Right cardiac atrium (tissue), 5 donors: ENCODE data around the gene B4GALT2. TPM values are rescaled to one million over a fixed set of nuclear protein-coding genes. Genes with fewer than 3 reads are reported as not detected.

Experiments used
- ATAC-seq, 2 donors: fragments of 200-7000 bp; cut with Tn5 transposase; one replicate each; pipeline versions ENCODE4 v1.8.0 to v1.9.1; 2020; ENCODE audit warnings: moderate library complexity in 2 of 2, mild to moderate bottlenecking in 1 of 2
- DNase-seq, 3 donors: peaks; one replicate each; pipeline ENCODE4 v3.0.0-alpha.2; 2020
- H3K27ac ChIP-seq: one replicate; pipeline ENCODE4 v1.5.1; 2013; ENCODE audit warnings: mild to moderate bottlenecking, low read length, control low read depth, moderate library complexity
- H3K27me3 ChIP-seq: one replicate; pipeline ENCODE4 v1.6.1; 2013; ENCODE audit not compliant: control insufficient read depth, insufficient read depth
- H3K4me1 ChIP-seq: one replicate; pipeline ENCODE4 v1.6.1; 2013; ENCODE audit warnings: low read length; ENCODE audit not compliant: control insufficient read depth, insufficient read depth
- H3K4me3 ChIP-seq: one replicate; pipeline ENCODE4 v1.5.1; 2013; ENCODE audit warnings: low read length, control low read depth
- H3K9me3 ChIP-seq: one replicate; pipeline ENCODE4 v1.6.1; 2013; ENCODE audit warnings: low read length; ENCODE audit not compliant: control insufficient read depth
- WGBS: extraction: QIAGEN DNeasy Blood & Tissue Kit; methylation state at CpG from one replicate; pipeline ENCODE4 v1.1.7; 2013; 5-methylcytosine and 5-hydroxymethylcytosine counted together
- intact Hi-C, 4 donors: fragments of 100-400 bp; cut with DNase I; formaldehyde crosslinking; loops; one replicate each; pipeline versions ENCODE4 v1.11.0 to v1.14.0; 2022 to 2023
- polyA plus RNA-seq: library from polyadenylated mRNA; stranded (reverse); fragments of 200-250 nt; gene quantifications from one replicate; pipeline ENCODE4 v1.2.3, GENCODE V29; 2013
- total RNA-seq, 4 donors: library from RNA; stranded (reverse); fragmentation: NEBNext Ultra II Directional; extraction: Animal tissue kit (Norgen Biotek cat#: 25700); gene quantifications; one replicate each; pipeline ENCODE4 v1.2.1, GENCODE V29; 2021
- donor health status: healthy with polysubstance abuse.
- donor health status: DM: no; HTN: yes; CAD: no.
- donor health status: DM: no; HTN: no; CAD: no.
- donor health status: DM: no; HTN: yes; CAD: no; lungs with severe emphysema.
- donor health status: DM: yes; HTN: yes; CAD: no.

Gene B4GALT2
- total and polyA plus RNA-seq, 5 donors, result 29.3 to 39.1 (median 34.4) TPM

DNA sequence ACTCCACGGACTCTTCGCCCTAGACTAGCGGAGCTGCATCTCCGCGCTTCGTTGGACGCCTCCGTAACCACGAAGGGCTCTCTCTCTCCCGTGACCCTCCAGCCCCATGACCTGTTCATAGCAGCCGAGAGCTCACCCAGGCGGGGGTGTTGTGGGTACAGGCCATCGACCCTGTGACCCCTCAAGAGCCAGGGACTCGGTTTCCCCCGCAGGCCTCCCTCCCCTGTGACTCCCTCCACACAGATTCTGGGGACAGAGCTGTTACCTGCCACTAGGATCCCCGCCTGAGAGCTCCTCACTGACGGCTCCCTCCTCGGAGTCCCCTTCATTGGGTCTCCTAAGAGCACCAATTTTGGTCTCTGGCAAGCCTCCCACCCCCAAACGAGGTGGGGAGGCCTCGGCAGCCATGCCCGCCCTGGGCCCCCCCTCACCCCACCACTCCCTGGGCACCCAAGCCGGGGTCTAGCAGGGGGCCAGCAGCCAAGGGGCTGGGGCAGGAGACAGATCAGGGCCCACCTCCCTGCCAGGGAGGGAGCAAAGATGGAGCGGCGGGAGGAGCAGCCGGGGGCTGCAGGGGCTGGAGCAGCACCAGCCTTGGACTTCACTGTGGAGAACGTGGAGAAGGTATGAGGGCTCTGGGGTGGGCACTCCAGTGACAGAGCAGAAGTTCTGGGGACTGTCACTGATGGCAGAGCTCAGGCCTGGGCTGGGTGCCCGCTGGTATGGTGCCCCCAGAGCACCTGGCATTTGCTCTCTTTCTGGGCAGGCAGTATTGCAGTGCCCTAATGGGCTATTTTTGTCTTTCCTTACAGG lies 31.7 kb upstream of the B4GALT2 start:
- 4% methylated on average over 27 of the region's 27 CpGs for WGBS
- Histone ChIP-seq H3K4me1 (no peaks in the 10 kb centered on the region), H3K9me3 (no peaks in the 10 kb centered on the region), H3K27me3 (no peaks in the 10 kb centered on the region), H3K27ac (peak overlapping the region; percentile 65), H3K4me3 (peak overlapping the region; percentile 57)
- peak in 1 of 3 donors; percentile 61 for DNase-seq
- peak in 1 of 2 donors; percentile 0 for ATAC-seq
- intact Hi-C loops, result no loop called here

DNA sequence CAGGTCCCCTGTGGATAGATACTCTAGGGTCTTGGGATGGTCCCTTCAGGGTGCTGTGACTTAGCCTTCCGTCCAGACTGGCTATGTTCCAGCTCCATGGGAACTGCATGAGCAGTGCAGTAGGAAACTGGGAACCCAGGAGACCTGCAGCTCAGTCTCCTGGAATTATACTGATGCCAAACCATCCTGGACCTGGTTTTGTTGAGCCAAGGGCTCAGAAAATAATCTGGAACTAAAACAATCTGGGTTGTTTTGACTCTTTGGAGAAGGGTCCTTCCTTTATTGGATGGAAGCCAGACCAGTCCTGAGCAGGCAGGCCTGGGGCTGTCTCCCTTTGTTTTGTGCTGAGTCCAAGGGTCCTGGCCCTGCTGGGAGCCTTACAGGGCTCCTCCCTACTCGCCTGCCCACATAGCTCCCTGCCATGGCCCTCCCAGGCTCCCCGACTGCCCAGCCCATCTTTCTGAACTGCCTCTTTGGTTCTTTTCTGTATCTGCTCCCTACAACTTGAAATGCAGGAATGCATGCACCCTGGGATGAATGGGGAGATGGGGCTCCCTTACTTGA lies 31.1 kb upstream of the B4GALT2 start:
- Histone ChIP-seq H3K4me3 (peak overlapping the region; percentile 57), H3K27ac (no peak overlapping the region), H3K9me3 (no peaks in the 10 kb centered on the region), H3K27me3 (no peaks in the 10 kb centered on the region), H3K4me1 (no peaks in the 10 kb centered on the region)
- ATAC-seq (no peak), DNase-seq (no peak)
- intact Hi-C loops, result no loop called here
- WGBS, result 22% methylated on average over 3 of the region's 3 CpGs

DNA sequence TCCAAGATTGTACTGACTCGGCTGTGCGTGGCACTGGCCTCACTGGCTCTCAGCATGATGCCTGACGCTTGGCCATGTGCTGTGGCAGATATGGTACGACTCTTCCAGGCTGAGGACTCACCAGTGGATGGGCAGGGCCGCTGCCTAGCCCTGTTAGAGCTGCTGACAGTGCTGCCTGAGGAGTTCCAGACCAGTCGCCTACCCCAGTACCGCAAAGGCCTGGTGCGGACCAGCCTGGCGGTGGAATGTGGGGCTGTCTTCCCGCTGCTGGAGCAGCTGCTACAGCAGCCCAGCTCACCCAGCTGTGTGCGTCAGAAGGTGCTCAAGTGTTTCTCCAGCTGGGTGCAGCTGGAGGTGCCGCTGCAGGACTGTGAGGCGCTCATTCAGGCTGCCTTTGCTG lies 29.3 kb upstream of the B4GALT2 start:
- ATAC-seq, result no peak
- no peaks in the 10 kb centered on the region for H3K9me3 ChIP-seq
- WGBS, result 78% methylated on average over 13 of the region's 13 CpGs
- no peak overlapping the region for H3K27ac ChIP-seq
- no peaks in the 10 kb centered on the region for H3K27me3 ChIP-seq
- H3K4me1 ChIP-seq, result no peaks in the 10 kb centered on the region
- intact Hi-C loops, result no loop called here
- DNase-seq, result no peak
- no peak overlapping the region for H3K4me3 ChIP-seq

DNA sequence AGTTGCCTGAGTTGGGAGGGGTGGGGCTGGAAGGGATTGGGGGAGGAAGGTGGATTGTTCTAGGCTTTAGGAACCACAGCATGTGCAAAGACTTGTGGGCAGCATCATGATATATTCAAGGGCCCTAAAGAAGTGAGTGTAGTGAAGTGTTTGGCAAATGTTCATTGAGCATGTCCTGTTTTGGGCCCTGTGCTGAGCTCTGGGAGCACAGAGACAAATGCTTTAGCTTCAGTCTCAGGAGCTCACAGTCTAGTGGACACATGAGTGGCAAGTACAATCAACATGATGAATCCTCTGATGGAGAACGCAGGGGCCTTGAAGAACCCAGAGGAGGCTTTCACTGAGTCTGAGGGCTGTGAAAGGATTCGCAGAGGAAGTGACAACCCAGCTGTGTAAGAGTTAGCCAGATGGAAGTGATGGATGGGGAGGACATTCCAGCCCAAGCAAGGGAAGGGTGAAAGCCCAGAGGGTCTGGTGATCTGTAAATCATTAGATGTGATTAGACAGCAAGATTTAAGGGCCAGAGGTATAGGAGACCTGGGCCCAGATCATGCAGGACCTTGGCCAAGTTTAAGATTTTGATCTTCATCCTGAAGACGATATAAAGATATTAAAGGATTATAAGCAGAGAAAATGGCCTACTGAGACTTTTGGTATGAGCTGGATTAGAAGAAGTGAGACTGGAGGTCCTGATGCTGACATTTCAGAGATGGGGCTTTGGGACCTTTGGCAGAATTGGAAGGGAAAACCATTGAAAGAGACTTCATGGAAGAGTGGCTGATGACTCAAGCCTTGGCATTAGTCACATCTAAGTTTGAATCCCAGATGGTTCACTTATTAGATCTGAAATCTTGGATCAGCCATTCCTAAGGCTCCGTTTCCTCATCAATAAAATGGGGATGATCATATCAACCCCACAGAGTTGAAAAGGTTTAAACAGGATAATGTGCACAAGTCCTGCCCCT lies 27.7 kb upstream of the B4GALT2 start:
- ATAC-seq (no peak), DNase-seq (no peak)
- Histone ChIP-seq H3K4me1 (no peaks in the 10 kb centered on the region), H3K4me3 (no peak overlapping the region), H3K9me3 (no peaks in the 10 kb centered on the region), H3K27ac (no peak overlapping the region), H3K27me3 (no peaks in the 10 kb centered on the region)
- 91% methylated on average over 4 of the region's 4 CpGs for WGBS
- intact Hi-C loops, result no loop called here

DNA sequence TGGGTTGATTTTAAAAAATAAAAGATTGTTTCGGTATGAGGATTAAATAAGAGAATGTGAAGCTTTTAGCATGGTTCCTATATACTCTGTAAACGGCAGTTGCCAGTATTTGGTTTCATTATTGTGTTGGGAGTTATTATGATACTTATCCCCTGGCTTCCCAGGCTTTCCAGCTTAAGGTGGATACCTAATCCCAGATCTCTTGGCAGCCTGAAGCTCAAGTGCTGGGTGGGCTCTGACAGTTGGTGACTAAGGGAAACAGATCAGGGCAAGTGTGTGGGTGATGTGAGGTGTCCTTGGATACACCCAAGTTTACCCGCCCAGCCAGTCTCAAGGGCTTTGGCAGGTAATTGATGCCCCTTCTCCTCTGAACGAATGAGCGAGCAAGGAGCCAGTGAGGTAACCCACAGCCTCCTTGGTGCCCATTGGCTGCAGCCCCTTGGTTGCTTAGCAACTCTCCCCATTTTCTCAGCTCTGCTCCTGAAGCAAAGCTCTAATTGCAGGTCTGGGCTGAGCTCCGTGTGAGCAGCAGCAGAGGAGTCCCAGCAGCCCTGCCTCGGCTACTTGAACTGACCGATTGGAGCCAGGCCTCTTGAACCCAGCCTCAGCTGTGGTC lies 26.2 kb upstream of the B4GALT2 start:
- H3K4me3 ChIP-seq, result no peak overlapping the region
- H3K27ac ChIP-seq, result no peak overlapping the region
- H3K27me3 ChIP-seq, result no peaks in the 10 kb centered on the region
- intact Hi-C loops, result no loop called here
- DNase-seq (no peak), ATAC-seq (no peak)
- H3K9me3 ChIP-seq, result no peaks in the 10 kb centered on the region
- WGBS, result 71% methylated on average over 8 of the region's 8 CpGs
- no peaks in the 10 kb centered on the region for H3K4me1 ChIP-seq

DNA sequence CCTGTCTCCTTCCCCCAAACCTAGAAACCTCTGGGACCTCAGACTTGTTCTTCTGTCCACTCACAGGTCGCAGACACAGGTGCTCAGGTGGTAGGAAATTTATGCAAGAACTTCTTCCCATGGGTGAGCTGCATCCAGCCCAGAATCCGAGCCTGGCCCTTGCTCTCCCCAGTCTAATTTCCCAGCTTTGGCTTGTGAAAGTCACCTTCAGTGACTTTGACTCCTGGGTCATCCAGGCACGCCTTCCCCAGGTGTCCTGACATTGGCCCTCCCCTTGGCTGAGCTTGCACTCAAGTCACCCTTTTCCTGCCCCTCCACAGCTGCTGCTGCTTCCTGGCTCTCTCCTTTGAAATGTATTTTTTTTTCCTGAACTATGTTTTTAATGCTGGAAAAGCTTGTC lies 25.6 kb upstream of the B4GALT2 start:
- no peak for ATAC-seq
- no peaks in the 10 kb centered on the region for H3K4me1 ChIP-seq

DNA sequence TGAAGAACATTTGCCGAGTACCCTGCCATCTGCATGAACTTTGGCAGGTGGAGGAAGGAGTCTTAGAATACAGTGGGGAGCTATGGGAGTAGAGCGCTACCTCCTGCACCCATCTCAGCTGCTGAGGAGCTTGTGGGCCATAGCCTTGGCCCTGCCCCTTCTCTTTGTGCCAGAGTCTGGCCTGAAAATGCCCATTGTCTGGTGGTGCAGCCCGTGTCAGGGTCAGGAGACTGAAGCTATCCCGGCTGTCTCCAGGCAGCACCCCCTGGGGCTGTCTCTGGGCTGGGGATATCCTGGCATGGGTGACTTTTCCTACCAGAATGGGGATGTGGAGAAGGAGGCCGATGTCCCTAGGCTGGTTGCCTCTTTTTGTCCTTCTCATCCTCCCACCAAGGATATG lies 25.0 kb upstream of the B4GALT2 start:
- Histone ChIP-seq H3K4me3 (no peak overlapping the region), H3K4me1 (no peaks in the 10 kb centered on the region), H3K9me3 (no peaks in the 10 kb centered on the region), H3K27me3 (no peaks in the 10 kb centered on the region), H3K27ac (no peak overlapping the region)
- ATAC-seq (no peak), DNase-seq (no peak)
- WGBS, result 88% methylated on average over 5 of the region's 5 CpGs
- intact Hi-C loops, result no loop called here

More for the DNA sequence above, 25.6 kb upstream of the B4GALT2 start:
- WGBS, result 86% methylated on average over 3 of the region's 3 CpGs
- Histone ChIP-seq H3K27me3 (no peaks in the 10 kb centered on the region), H3K9me3 (no peaks in the 10 kb centered on the region), H3K27ac (no peak overlapping the region), H3K4me3 (no peak overlapping the region)
- no peak for DNase-seq
- intact Hi-C loops, result no loop called here

DNA sequence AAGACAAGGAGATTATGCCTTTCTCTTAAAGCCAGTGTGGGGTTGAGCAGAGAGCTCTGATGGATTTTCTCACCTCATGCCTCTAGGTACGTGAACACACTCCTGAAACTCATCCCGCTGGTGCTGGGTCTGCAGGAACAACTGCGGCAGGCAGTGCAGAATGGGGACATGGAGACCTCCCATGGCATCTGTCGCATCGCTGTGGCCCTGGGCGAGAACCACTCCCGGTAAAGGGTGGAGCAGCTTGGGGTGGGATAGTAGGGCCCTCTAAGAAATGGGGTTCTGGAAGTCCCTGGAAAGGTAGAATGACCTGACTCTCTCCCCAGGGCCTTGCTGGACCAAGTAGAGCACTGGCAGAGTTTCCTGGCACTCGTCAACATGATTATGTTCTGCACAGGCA lies 22.8 kb upstream of the B4GALT2 start:
- H3K9me3 ChIP-seq, result no peaks in the 10 kb centered on the region
- DNase-seq (no peak), ATAC-seq (no peak)
- H3K27me3 ChIP-seq, result no peaks in the 10 kb centered on the region
- H3K4me3 ChIP-seq, result no peak overlapping the region
- no peaks in the 10 kb centered on the region for H3K4me1 ChIP-seq
- WGBS, result 96% methylated on average over 8 of the region's 8 CpGs
- no peak overlapping the region for H3K27ac ChIP-seq
- intact Hi-C loops, result no loop called here

DNA sequence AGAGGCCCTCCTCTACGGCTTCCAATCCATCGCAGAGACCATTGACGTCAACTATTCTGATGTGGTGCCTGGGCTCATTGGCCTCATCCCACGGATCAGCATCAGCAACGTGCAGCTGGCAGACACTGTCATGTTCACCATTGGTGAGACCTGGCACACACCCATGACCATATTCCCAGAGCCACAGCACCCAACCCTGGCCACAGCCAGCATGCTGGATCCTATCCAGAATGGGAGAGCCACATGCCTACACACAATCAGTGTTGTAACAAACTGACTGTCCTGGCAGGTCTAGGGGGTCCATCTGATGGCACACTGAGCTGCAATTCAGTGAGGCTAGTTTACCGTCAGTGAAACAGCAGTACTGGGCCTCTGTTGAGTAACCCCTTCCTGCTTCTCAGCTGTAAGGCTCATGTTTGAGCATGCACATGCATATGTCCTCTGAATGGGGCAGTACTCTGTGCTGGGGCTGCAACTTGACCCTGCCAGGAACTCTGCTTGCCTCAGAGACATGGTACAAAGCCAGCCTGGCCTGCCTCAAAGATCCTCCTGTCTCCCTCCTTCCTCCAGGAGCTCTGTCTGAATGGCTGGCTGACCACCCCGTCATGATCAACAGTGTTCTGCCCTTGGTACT lies 21.5 kb upstream of the B4GALT2 start:
- Histone ChIP-seq H3K4me1 (no peaks in the 10 kb centered on the region), H3K27ac (no peak overlapping the region), H3K9me3 (no peaks in the 10 kb centered on the region), H3K27me3 (no peaks in the 10 kb centered on the region), H3K4me3 (no peak overlapping the region)
- DNase-seq (peak in 1 of 3 donors; percentile 39), ATAC-seq (no peak)
- intact Hi-C loops, result no loop called here
- WGBS, result 84% methylated on average over 7 of the region's 7 CpGs

DNA sequence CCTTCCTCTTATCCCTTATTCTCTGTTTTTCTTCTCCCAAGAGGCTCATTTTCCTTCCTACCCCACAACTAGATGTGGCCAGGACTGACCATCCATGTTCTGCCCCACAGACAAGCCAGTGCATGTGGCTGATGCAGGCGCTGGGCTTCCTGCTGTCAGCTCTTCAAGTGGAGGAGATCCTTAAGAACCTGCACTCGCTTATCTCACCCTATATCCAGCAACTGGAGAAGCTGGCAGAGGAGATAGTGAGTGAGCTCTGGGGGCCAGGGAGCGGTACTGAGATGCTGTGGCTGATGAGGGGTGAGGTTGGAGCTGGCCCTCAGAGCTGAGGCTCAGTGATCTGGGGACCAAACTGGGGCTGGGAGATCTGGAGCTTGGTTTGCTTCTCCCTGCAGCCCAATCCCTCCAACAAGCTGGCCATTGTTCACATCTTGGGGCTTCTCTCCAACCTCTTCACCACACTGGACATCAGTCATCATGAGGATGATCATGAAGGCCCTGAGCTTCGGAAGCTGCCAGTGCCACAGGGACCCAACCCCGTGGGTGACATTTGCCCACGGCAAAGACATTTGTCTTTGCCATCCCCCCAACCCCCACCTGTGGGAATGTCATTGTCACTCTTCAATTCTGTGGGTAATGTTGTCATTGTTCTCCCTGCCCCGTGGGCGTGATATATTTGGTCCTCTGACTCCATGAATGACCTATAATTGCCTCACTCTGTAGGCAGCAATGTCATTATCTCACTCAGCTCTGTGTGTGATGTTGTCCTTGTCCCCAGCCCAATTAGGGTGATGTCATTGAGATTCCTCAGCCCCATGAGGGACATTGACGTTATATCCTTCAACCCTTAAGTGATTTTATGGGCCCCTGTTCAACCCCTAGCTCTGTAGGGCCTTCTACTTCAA lies 20.4 kb upstream of the B4GALT2 start:
- 83% methylated on average over 9 of the region's 9 CpGs for whole genome bisulfite sequencing
- intact Hi-C loops, result no loop called here

More for the DNA sequence above, 20.4 kb upstream of the B4GALT2 start:
- H3K27ac ChIP-seq, result no peak overlapping the region
- no peaks in the 10 kb centered on the region for H3K27me3 ChIP-seq
- DNase-seq, result no peak
- no peaks in the 10 kb centered on the region for H3K4me1 ChIP-seq
- H3K4me3 ChIP-seq, result no peak overlapping the region
- no peak for ATAC-seq
- no peaks in the 10 kb centered on the region for H3K9me3 ChIP-seq
